H9 (cell line): ENCODE data around the gene CPD. TPM values are rescaled to one million over a fixed set of nuclear protein-coding genes. Genes with fewer than 3 reads are reported as not detected.

Source experiments
- DNase-seq: peaks from one replicate; pipeline ENCODE4 v3.0.0-alpha.2; 2017
- H2AFZ ChIP-seq: one replicate; pipeline ENCODE4 v1.6.1; 2013; ENCODE audit warnings: mild to moderate bottlenecking, low read length, control low read depth, moderate library complexity
- H2AK5ac ChIP-seq: 2 replicates; pipeline ENCODE4 v1.6.1; 2013; ENCODE audit warnings: low read length, control low read depth, mixed read lengths; ENCODE audit not compliant: insufficient read length
- H2BK120ac ChIP-seq: one replicate; pipeline ENCODE4 v1.6.1; 2013; ENCODE audit warnings: low read depth, mild to moderate bottlenecking, low read length, control low read depth, inconsistent platforms; ENCODE audit not compliant: poor library complexity, severe bottlenecking
- H2BK12ac ChIP-seq: 2 replicates; pipeline ENCODE4 v1.6.1; 2013; ENCODE audit warnings: low read length, control low read depth, mixed read lengths, low read depth; ENCODE audit not compliant: insufficient read length
- H2BK15ac ChIP-seq: 2 replicates; pipeline ENCODE4 v1.6.1; 2013; ENCODE audit warnings: low read depth, low read length, control low read depth
- H2BK20ac ChIP-seq: one replicate; pipeline ENCODE4 v1.6.1; 2013; ENCODE audit warnings: low read depth, mild to moderate bottlenecking, low read length, control low read depth, inconsistent platforms; ENCODE audit not compliant: poor library complexity, severe bottlenecking
- H2BK5ac ChIP-seq: 2 replicates; pipeline ENCODE4 v1.6.1; 2013; ENCODE audit warnings: low read length, control low read depth, mixed read lengths; ENCODE audit not compliant: insufficient read length
- H3K14ac ChIP-seq: 2 replicates; pipeline ENCODE4 v1.6.1; 2013; ENCODE audit warnings: low read length, control low read depth; ENCODE audit not compliant: insufficient read depth
- H3K18ac ChIP-seq: 2 replicates; pipeline ENCODE4 v1.6.1; 2013; ENCODE audit warnings: low read depth, mild to moderate bottlenecking, mixed read lengths, low read length, control low read depth; ENCODE audit not compliant: insufficient read length
- H3K23ac ChIP-seq: 2 replicates; pipeline ENCODE4 v1.6.1; 2013; ENCODE audit warnings: low read length, control low read depth, mixed read lengths, low read depth; ENCODE audit not compliant: insufficient read length
- H3K23me2 ChIP-seq: 2 replicates; pipeline ENCODE4 v1.6.1; 2013; ENCODE audit warnings: low read depth, mild to moderate bottlenecking, mixed read lengths, low read length, control low read depth; ENCODE audit not compliant: insufficient read length, poor library complexity, severe bottlenecking
- H3K27ac ChIP-seq: 2 replicates; pipeline ENCODE4 v1.5.1; 2013; ENCODE audit warnings: low read length, control low read depth, mixed read lengths, low read depth; ENCODE audit not compliant: insufficient read length
- H3K27me3 ChIP-seq: 2 replicates; pipeline ENCODE4 v1.6.1; 2013; ENCODE audit warnings: low read length, control low read depth, inconsistent platforms; ENCODE audit not compliant: insufficient read depth
- H3K4ac ChIP-seq: 2 replicates; pipeline ENCODE4 v1.6.1; 2013; ENCODE audit warnings: low read depth, mild to moderate bottlenecking, control low read depth, inconsistent platforms, low read length, moderate library complexity
- H3K4me1 ChIP-seq: 2 replicates; pipeline ENCODE4 v1.6.1; 2013; ENCODE audit warnings: low read length, control low read depth, inconsistent platforms; ENCODE audit not compliant: insufficient read depth
- H3K4me2 ChIP-seq: 2 replicates; pipeline ENCODE4 v1.6.1; 2013; ENCODE audit warnings: low read length, control low read depth, mixed read lengths; ENCODE audit not compliant: insufficient read length, insufficient read depth
- H3K56ac ChIP-seq: 2 replicates; pipeline ENCODE4 v1.6.1; 2013; ENCODE audit warnings: low read depth, mild to moderate bottlenecking, mixed read lengths, low read length, control low read depth; ENCODE audit not compliant: insufficient read length
- H3K79me1 ChIP-seq: 2 replicates; pipeline ENCODE4 v1.6.1; 2013; ENCODE audit warnings: low read depth, mild to moderate bottlenecking, moderate library complexity, low read length, control low read depth, inconsistent platforms; ENCODE audit not compliant: insufficient read depth, poor library complexity, severe bottlenecking
- H3K79me2 ChIP-seq: 2 replicates; pipeline ENCODE4 v1.6.1; 2013; ENCODE audit warnings: low read length, control low read depth, inconsistent platforms; ENCODE audit not compliant: insufficient read depth
- H3K9ac ChIP-seq: 2 replicates; pipeline ENCODE4 v1.6.1; 2013; ENCODE audit warnings: low read length, control low read depth, mixed read lengths; ENCODE audit not compliant: insufficient read length; ENCODE audit errors: extremely low read depth
- H3K9me3 ChIP-seq: one replicate; pipeline ENCODE4 v1.6.1; 2013; ENCODE audit warnings: low read depth, low read length, inconsistent platforms; ENCODE audit not compliant: control insufficient read depth
- H3T11ph ChIP-seq: one replicate; pipeline ENCODE4 v1.6.1; 2013; ENCODE audit warnings: mild to moderate bottlenecking, low read length, control low read depth, inconsistent platforms
- H4K20me1 ChIP-seq: one replicate; pipeline ENCODE4 v1.6.1; 2013; ENCODE audit not compliant: control insufficient read depth, insufficient read length, insufficient read depth
- H4K5ac ChIP-seq: 2 replicates; pipeline ENCODE4 v1.6.1; 2013; ENCODE audit warnings: low read depth, mild to moderate bottlenecking, mixed read lengths, low read length, control low read depth; ENCODE audit not compliant: insufficient read length
- H4K8ac ChIP-seq: replicated peaks from 2 replicates; pipeline ENCODE4 v1.6.1; 2013; ENCODE audit warnings: low read length, control low read depth, mixed read lengths, low read depth; ENCODE audit not compliant: insufficient read length
- H4K91ac ChIP-seq: 2 replicates; pipeline ENCODE4 v1.6.1; 2013; ENCODE audit warnings: low read depth, mild to moderate bottlenecking, moderate library complexity, mixed read lengths, low read length, control low read depth; ENCODE audit not compliant: insufficient read length
- H3K27ac Mint-ChIP-seq, 3 experiments: 2 replicates in 2 of 3; 3 replicates in 1 of 3; pipeline ENCODE4 v1.8.0; 2020 to 2021; ENCODE audit warnings: mixed read lengths in 3 of 3, mild to moderate bottlenecking in 1 of 3, moderate library complexity in 1 of 3
- H3K27me3 Mint-ChIP-seq: 2 replicates; pipeline ENCODE4 v1.8.0; 2021; ENCODE audit warnings: low read depth, mild to moderate bottlenecking, moderate library complexity, mixed read lengths
- H3K36me3 Mint-ChIP-seq, 3 experiments: 2 replicates in 2 of 3; 3 replicates in 1 of 3; pipeline ENCODE4 v1.8.0; 2020 to 2021; ENCODE audit warnings: low read depth in 3 of 3, mixed read lengths in 3 of 3; ENCODE audit not compliant: insufficient read depth in 1 of 3
- H3K4me1 Mint-ChIP-seq, 2 experiments: 2 replicates each; pipeline ENCODE4 v1.8.0; 2020; ENCODE audit warnings: mixed read lengths in 2 of 2
- H3K4me3 Mint-ChIP-seq, 2 experiments: 2 replicates in 1 of 2; 3 replicates in 1 of 2; pipeline ENCODE4 v1.8.0; 2020 to 2021; ENCODE audit warnings: mild to moderate bottlenecking in 2 of 2, mixed read lengths in 2 of 2, moderate library complexity in 1 of 2
- H3K9me3 Mint-ChIP-seq, 2 experiments: 2 replicates in 1 of 2; 3 replicates in 1 of 2; pipeline ENCODE4 v1.8.0; 2020; ENCODE audit warnings: mild to moderate bottlenecking in 2 of 2, mixed read lengths in 2 of 2, moderate library complexity in 1 of 2
- CTCF ChIP-seq: fragments of 200-600 bp; sonication (generic); conservative IDR thresholded peaks from 3 replicates; pipeline ENCODE4 v1.8.0; 2021; ENCODE audit warnings: antibody characterized with exemption, mild to moderate bottlenecking
- WGBS: extraction: QIAGEN DNeasy Blood & Tissue Kit; methylation state at CpG from one replicate; pipeline ENCODE4 v1.1.7; 2013; ENCODE audit warnings: missing lambda C conversion rate, low lambda C conversion rate, mixed read lengths; ENCODE audit not compliant: insufficient read length; ENCODE audit errors: extremely low coverage; 5-methylcytosine and 5-hydroxymethylcytosine counted together
- total RNA-seq: library from RNA; stranded (reverse); gene quantifications from 2 replicates; pipeline ENCODE4 v1.2.1, GENCODE V29; 2021

The CPD gene
- total RNA-seq, 1 experiment from 2014 or later, result 47.0 TPM

- no peak overlapping the region for H2AFZ ChIP-seq
- H3K9me3 ChIP-seq, result no peaks in the 10 kb centered on the region
- no peak for DNase-seq
- no peaks in the 10 kb centered on the region for H3K27me3 Mint-ChIP-seq
- H4K20me1 ChIP-seq, result no peaks in the 10 kb centered on the region
- no peak overlapping the region for H2BK5ac ChIP-seq
- no peak overlapping the region for H3K56ac ChIP-seq
- no peaks in the 10 kb centered on the region for H3K79me2 ChIP-seq
- no peak overlapping the region for H2AK5ac ChIP-seq
- no peaks in the 10 kb centered on the region for H3K4me1 ChIP-seq
- no peak overlapping the region for H2BK20ac ChIP-seq
- H2BK15ac ChIP-seq, result no peak overlapping the region
- no peak for TF ChIP-seq CTCF
- H3K4me3 Mint-ChIP-seq, result no peak overlapping the region
- no peak overlapping the region for H2BK120ac ChIP-seq
- no peak overlapping the region for H3K14ac ChIP-seq
- H4K8ac ChIP-seq, result no peak overlapping the region
- no peak overlapping the region for H3T11ph ChIP-seq
- H3K18ac ChIP-seq, result no peak overlapping the region
- H3K4me1 Mint-ChIP-seq, result no peaks in the 10 kb centered on the region
- H2BK12ac ChIP-seq, result no peak overlapping the region
- H3K4ac ChIP-seq, result no peak overlapping the region
- no peaks in the 10 kb centered on the region for H3K23me2 ChIP-seq
- no peak overlapping the region for H3K27ac ChIP-seq
- H3K23ac ChIP-seq, result no peak overlapping the region
- no peak overlapping the region for H3K4me2 ChIP-seq
- H3K79me1 ChIP-seq, result no peaks in the 10 kb centered on the region
- no peaks in the 10 kb centered on the region for H3K27me3 ChIP-seq
- no peak overlapping the region for H3K9ac ChIP-seq
- H4K5ac ChIP-seq, result no peak overlapping the region
- no peak overlapping the region for H4K91ac ChIP-seq
- H3K36me3 Mint-ChIP-seq, result peaks cover 0 to 28% (median 17%) of the 10 kb centered on the region in 3 experiments; a peak in 4 of 7 replicates
- H3K9me3 Mint-ChIP-seq, result no peaks in the 10 kb centered on the region; a peak in 1 of 5 replicates
- WGBS, result no CpG with 5 or more reads among the region's 1 CpG
- H3K27ac Mint-ChIP-seq, result no peak overlapping the region
Observed at GRCh38 chr17:30433514-30433913, 54.8 kb downstream of the CPD start.
